Breast epithelium (tissue), 4 donors: ENCODE measurements around the gene LGR5. TPM values are rescaled to one million over a fixed set of nuclear protein-coding genes. Genes with fewer than 3 reads are reported as not detected.

Experiments used
- DNase-seq, 2 donors: peaks; one replicate each; pipeline ENCODE4 v3.0.0-alpha.2; 2019; ENCODE audit warnings: low spot score in 2 of 2
- H3K27ac ChIP-seq, 2 donors: fragments of 200-600 bp; sonication (generic) in 1 of 2; one replicate each; pipeline ENCODE4 v1.5.1; 2016 to 2019; ENCODE audit warnings: mild to moderate bottlenecking in 1 of 2
- H3K27me3 ChIP-seq, 2 donors: fragments of 200-600 bp; sonication (generic) in 1 of 2; one replicate each; pipeline versions ENCODE4 v1.5.1 to v1.6.0; 2017 to 2019; ENCODE audit warnings: control low read depth in 1 of 2, mild to moderate bottlenecking in 1 of 2
- H3K36me3 ChIP-seq: fragments of 200-600 bp; one replicate; pipeline ENCODE4 v1.5.1; 2019
- H3K4me1 ChIP-seq, 2 donors: fragments of 200-600 bp; sonication (generic); one replicate each; pipeline ENCODE4 v1.5.1; 2016 to 2019; ENCODE audit warnings: control low read depth in 1 of 2
- H3K4me3 ChIP-seq, 3 donors: fragments of 200-600 bp; sonication (generic); 1 replicate in 2 of 3; 2 replicates in 1 of 3; pipeline ENCODE4 v1.5.1; 2016 to 2019; ENCODE audit warnings: mild to moderate bottlenecking in 3 of 3, moderate library complexity in 2 of 3
- H3K9me3 ChIP-seq, 2 donors: fragments of 200-600 bp; sonication (generic) in 1 of 2; one replicate each; pipeline ENCODE4 v1.5.1; 2016 to 2019; ENCODE audit warnings: control low read depth in 1 of 2
- POLR2A ChIP-seq: fragments of 450-650 bp; IDR thresholded peaks from one replicate; pipeline ENCODE4 v1.6.1; 2016; ENCODE audit warnings: antibody characterized with exemption, mild to moderate bottlenecking, moderate library complexity
- POLR2AphosphoS5 ChIP-seq, 3 donors: sonication (generic); formaldehyde crosslinking; IDR thresholded peaks; one replicate each; pipeline ENCODE4 v1.6.1; 2017; ENCODE audit warnings: antibody characterized with exemption in 3 of 3
- intact Hi-C: fragments of 100-400 bp; cut with DNase I; formaldehyde crosslinking; loops from one replicate; pipeline ENCODE4 v1.15.1; 2023; ENCODE audit warnings: low total_unique reads
- total RNA-seq, 3 donors: library from RNA; depleted of rRNA; stranded (reverse); fragments of >200 nt; gene quantifications; one replicate each; pipeline ENCODE4 v1.1.0, GENCODE V29; 2016
- TF ChIP-seq, protein P1 (sequence below), 3 donors: fragments of 450-650 bp; IDR thresholded peaks; one replicate each; pipeline ENCODE4 v1.5.1; 2016 to 2017; ENCODE audit warnings: antibody characterized with exemption in 3 of 3, mild to moderate bottlenecking in 3 of 3, moderate library complexity in 3 of 3

LGR5 gene
- total RNA-seq, 3 donors from 2014 or later: 0.15 to 0.80 (median 0.66) TPM

DNA sequence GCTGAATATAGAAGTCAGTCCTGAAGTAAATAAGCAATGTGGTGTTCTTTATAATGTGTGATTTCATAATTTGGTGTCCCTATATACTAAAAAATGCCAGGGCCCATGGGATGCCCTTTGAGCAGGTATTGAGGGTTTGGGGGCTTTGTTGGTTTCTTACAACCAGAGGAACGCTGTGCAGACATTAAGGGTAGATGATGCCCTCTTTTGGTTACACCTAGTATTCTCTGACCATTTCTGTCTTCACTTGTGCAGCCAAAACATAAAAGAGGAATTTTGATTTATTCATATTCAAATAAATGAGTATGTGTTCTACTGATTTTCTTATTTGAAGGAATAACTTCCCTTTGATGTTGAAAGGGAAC is 3.0 kb downstream of the LGR5 start:
- TF ChIP-seq POLR2AphosphoS5 (IDR thresholded peaks at IDR 0.05): no peak
- TF ChIP-seq, protein P1, sequence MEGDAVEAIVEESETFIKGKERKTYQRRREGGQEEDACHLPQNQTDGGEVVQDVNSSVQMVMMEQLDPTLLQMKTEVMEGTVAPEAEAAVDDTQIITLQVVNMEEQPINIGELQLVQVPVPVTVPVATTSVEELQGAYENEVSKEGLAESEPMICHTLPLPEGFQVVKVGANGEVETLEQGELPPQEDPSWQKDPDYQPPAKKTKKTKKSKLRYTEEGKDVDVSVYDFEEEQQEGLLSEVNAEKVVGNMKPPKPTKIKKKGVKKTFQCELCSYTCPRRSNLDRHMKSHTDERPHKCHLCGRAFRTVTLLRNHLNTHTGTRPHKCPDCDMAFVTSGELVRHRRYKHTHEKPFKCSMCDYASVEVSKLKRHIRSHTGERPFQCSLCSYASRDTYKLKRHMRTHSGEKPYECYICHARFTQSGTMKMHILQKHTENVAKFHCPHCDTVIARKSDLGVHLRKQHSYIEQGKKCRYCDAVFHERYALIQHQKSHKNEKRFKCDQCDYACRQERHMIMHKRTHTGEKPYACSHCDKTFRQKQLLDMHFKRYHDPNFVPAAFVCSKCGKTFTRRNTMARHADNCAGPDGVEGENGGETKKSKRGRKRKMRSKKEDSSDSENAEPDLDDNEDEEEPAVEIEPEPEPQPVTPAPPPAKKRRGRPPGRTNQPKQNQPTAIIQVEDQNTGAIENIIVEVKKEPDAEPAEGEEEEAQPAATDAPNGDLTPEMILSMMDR (IDR thresholded peaks at IDR 0.05): no peak
- no peak for TF ChIP-seq POLR2A

DNA sequence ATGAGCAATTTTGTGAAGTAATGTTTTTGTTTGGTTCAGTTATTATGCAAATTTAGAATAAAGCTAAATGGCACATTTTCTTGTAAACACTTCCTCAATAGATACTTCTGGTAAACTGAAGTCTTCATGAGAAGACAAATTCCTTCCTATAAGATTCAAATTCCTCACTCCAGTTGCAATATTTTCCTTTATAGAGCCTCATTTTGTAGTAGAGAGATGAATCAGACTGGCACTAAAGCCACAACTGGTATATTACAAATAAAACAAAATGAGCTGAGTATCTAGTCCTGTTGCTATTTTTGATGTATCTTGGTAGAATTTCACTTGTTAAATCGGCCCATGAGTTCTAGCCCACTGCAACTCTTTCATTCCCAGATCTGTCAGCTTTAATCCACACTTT is 5.5 kb downstream of the LGR5 start:
- Histone ChIP-seq H3K4me1 (no peaks in the 10 kb centered on the region), H3K36me3 (no peaks in the 10 kb centered on the region), H3K9me3 (no peaks in the 10 kb centered on the region), H3K27me3 (peaks cover 0 to 39% of the 10 kb centered on the region in 2 donors), H3K4me3 (no peak overlapping the region), H3K27ac (no peak overlapping the region)
- TF ChIP-seq, protein P1 (IDR thresholded peaks at IDR 0.05): no peak
- no peak for TF ChIP-seq POLR2A
- TF ChIP-seq POLR2AphosphoS5 (IDR thresholded peaks at IDR 0.05): no peak
- intact Hi-C loops: no loop called here
- DNase-seq: no peak

More for the DNA sequence above, 3.0 kb downstream of the LGR5 start:
- peaks cover 0 to 63% of the 10 kb centered on the region in 2 donors for H3K27me3 ChIP-seq
- H3K4me1 ChIP-seq: peaks cover 0 to 5% of the 10 kb centered on the region in 2 donors
- no peaks in the 10 kb centered on the region for H3K9me3 ChIP-seq
- no peak overlapping the region for H3K4me3 ChIP-seq
- H3K27ac ChIP-seq: no peak overlapping the region
- intact Hi-C loops: no loop called here
- H3K36me3 ChIP-seq: no peaks in the 10 kb centered on the region
- DNase-seq: no peak

DNA sequence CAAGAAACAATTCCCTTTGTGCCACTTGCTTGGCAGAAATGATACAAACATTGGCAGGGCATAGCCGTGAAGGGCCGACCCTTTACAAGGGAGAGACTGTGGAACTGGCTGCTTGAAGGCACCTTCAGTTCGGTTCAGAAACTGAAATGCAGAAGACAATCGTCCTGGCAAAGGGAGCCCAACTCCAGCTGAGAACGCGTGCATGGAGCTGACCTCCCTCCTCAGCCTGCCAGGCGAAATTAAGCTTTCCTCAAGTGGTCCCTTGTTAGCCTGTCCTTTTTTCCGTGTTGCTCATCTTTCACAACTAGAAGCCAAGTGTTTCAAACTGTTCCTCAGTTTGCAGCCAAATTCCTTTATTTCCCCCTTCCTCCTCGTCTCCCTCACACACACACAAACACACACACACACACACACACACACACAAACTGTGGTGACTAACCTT is 8.1 kb downstream of the LGR5 start:
- Histone ChIP-seq H3K36me3 (no peaks in the 10 kb centered on the region), H3K4me3 (no peak overlapping the region), H3K4me1 (no peaks in the 10 kb centered on the region), H3K27me3 (peaks cover 0 to 13% of the 10 kb centered on the region in 2 donors), H3K27ac (no peak overlapping the region), H3K9me3 (no peaks in the 10 kb centered on the region)
- TF ChIP-seq POLR2A: no peak
- TF ChIP-seq, protein P1 (IDR thresholded peaks at IDR 0.05): no peak
- TF ChIP-seq POLR2AphosphoS5 (IDR thresholded peaks at IDR 0.05): no peak
- intact Hi-C loops: no loop called here
- no peak for DNase-seq

DNA sequence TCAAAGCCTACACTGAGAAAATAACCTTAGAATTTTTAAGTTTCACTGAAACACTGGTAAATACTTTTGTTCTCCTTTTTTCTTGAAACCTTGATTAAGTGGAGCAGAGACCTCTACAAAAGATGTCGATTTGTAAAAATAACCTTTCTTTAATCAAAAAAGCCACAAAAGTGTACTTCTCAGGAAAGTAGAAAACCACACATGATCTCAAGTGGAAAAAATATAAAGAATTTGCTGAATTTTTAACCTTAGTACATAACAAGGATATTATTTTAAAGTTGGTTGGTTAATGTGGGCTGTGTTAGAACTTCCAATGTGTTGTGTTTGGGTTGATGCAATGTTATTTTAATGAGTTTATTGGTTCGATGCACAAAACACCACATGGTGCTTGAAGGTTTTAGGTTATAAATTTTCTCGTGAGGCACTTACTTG is 8.6 kb downstream of the LGR5 start:
- peaks cover 0 to 8% of the 10 kb centered on the region in 2 donors for H3K27me3 ChIP-seq
- no peaks in the 10 kb centered on the region for H3K9me3 ChIP-seq
- no peaks in the 10 kb centered on the region for H3K4me1 ChIP-seq
- H3K4me3 ChIP-seq: no peak overlapping the region
- H3K36me3 ChIP-seq: no peaks in the 10 kb centered on the region
- intact Hi-C loops: no loop called here
- no peak overlapping the region for H3K27ac ChIP-seq
- TF ChIP-seq POLR2AphosphoS5 (IDR thresholded peaks at IDR 0.05) (no peak), POLR2A (no peak)
- TF ChIP-seq, protein P1 (IDR thresholded peaks at IDR 0.05): no peak
- no peak for DNase-seq

DNA sequence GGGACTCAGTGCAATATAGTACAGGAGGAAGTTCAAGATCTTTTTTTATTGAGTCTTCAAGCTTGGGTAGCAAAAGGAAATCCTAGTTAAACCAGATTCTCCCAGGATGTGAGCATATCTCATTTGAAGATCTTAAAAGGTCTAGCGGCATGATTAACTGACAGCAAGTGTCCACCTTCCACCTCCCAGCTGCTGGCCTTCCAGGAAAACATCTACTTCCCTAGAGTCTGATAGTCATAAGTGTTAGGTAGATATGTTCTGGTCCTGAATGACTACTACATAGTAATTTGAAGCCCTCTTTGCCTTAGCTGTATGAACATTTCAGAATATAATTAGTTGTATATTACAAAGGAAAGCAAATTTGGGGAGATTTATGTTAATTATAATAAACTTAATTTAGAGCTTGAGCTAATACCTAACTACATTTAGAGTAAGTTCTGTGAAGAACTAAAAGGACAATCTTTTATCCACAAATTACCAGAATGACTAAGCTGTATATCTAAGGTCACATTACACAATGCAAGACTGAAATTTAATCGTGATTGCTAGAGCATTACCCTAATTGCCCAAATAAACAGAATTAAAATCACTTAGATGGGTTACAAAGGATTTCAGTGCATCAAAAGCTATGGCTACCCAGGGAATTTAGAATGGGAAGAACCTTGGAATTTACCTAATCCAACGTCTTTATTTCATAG is 9.9 kb downstream of the LGR5 start:
- intact Hi-C loops: no loop called here
- TF ChIP-seq, protein P1 (IDR thresholded peaks at IDR 0.05): no peak
- TF ChIP-seq POLR2A: no peak
- TF ChIP-seq POLR2AphosphoS5 (IDR thresholded peaks at IDR 0.05): no peak
- H3K27me3 ChIP-seq: no peaks in the 10 kb centered on the region
- no peak overlapping the region for H3K4me3 ChIP-seq
- no peak for DNase-seq
- H3K36me3 ChIP-seq: no peaks in the 10 kb centered on the region
- H3K27ac ChIP-seq: no peak overlapping the region
- H3K9me3 ChIP-seq: no peaks in the 10 kb centered on the region
- no peaks in the 10 kb centered on the region for H3K4me1 ChIP-seq
